NT2/D1 (cell line): Measurements from ENCODE around the gene SHLD2.
"Not testable (repeated sequence)": the region's sequence is repeated elsewhere in the genome, so short reads cannot be mapped to it uniquely, and the experiment has no call there.

Experiments used
- DNase-seq: peaks from one replicate; pipeline ENCODE4 v3.0.0-alpha.2; 2011; ENCODE audit warnings: low read depth, low spot score
- H3K27me3 ChIP-seq: 2 replicates; pipeline ENCODE4 v1.6.0; 2011; ENCODE audit warnings: mild to moderate bottlenecking; ENCODE audit not compliant: insufficient read length, insufficient read depth
- H3K36me3 ChIP-seq: 2 replicates; pipeline ENCODE4 v1.6.1; 2011; ENCODE audit warnings: mild to moderate bottlenecking, low read length, mixed read lengths; ENCODE audit not compliant: insufficient read depth, insufficient read length
- H3K4me1 ChIP-seq: 2 replicates; pipeline ENCODE4 v1.5.1; 2011; ENCODE audit not compliant: insufficient read depth, insufficient read length
- H3K4me3 ChIP-seq: 2 replicates; pipeline ENCODE4 v1.5.1; 2011; ENCODE audit warnings: low read depth; ENCODE audit not compliant: insufficient read length
- H3K9ac ChIP-seq: 2 replicates; pipeline ENCODE4 v1.6.0; 2011; ENCODE audit warnings: low read depth; ENCODE audit not compliant: insufficient read length
- H3K9me3 ChIP-seq: 2 replicates; pipeline ENCODE4 v1.5.1; 2011; ENCODE audit warnings: mild to moderate bottlenecking, low read length; ENCODE audit not compliant: insufficient read depth
- SUZ12 ChIP-seq: IDR thresholded peaks from 2 replicates; pipeline ENCODE4 v1.6.1; 2011; ENCODE audit not compliant: insufficient read length, insufficient read depth; ENCODE audit errors: extremely low read depth
- YY1 ChIP-seq: IDR thresholded peaks from 2 replicates; pipeline ENCODE4 v1.6.1; 2011; ENCODE audit not compliant: insufficient read length, insufficient read depth
- ZNF274 ChIP-seq: IDR thresholded peaks from 2 replicates; pipeline ENCODE4 v1.6.1; 2011; ENCODE audit warnings: mild to moderate bottlenecking, low read depth, low read length

SHLD2 gene

GRCh38 chr10:87079106-87079836, 15.7 kb upstream of the SHLD2 start:
- no peaks in the 10 kb centered on the region for H3K4me1 ChIP-seq
- TF ChIP-seq SUZ12 (no peak), ZNF274 (no peak), YY1 (no peak)

GRCh38 chr10:87080621-87081020, 14.4 kb upstream of the SHLD2 start:
- DNase-seq = not testable (repeated sequence)

More at GRCh38 chr10:87079106-87079836, 15.7 kb upstream of the SHLD2 start:
- H3K27me3 ChIP-seq = no peaks in the 10 kb centered on the region
- peaks cover 3% of the 10 kb centered on the region for H3K36me3 ChIP-seq
- H3K9me3 ChIP-seq = peaks cover 6% of the 10 kb centered on the region; the same call in 1 of the 2 replicates
- H3K4me3 ChIP-seq = no peak overlapping the region
- H3K9ac ChIP-seq = no peak overlapping the region
- DNase-seq = no peak

GRCh38 chr10:87081574-87081973, 13.4 kb upstream of the SHLD2 start:
- H3K36me3 ChIP-seq, H3K4me1 ChIP-seq, H3K9ac ChIP-seq, H3K4me3 ChIP-seq, H3K27me3 ChIP-seq, DNase-seq, H3K9me3 ChIP-seq: not testable (repeated sequence)

More at GRCh38 chr10:87080621-87081020, 14.4 kb upstream of the SHLD2 start:
- H3K9me3 ChIP-seq, H3K9ac ChIP-seq, H3K27me3 ChIP-seq, H3K36me3 ChIP-seq, H3K4me3 ChIP-seq, H3K4me1 ChIP-seq: not testable (repeated sequence)

- not testable (repeated sequence) for H3K27me3 ChIP-seq, H3K9ac ChIP-seq, DNase-seq, H3K36me3 ChIP-seq, H3K4me3 ChIP-seq, H3K9me3 ChIP-seq, H3K4me1 ChIP-seq
These were observed 12.8 kb upstream of the SHLD2 start for GRCh38 chr10:87082219-87082618.

- peaks cover 16% of the 10 kb centered on the region for H3K36me3 ChIP-seq
- not testable (repeated sequence) for H3K9me3 ChIP-seq, DNase-seq, H3K9ac ChIP-seq, H3K4me1 ChIP-seq, H3K4me3 ChIP-seq, H3K27me3 ChIP-seq
These were observed 11.3 kb upstream of the SHLD2 start for GRCh38 chr10:87083576-87084290.

GRCh38 chr10:87084291-87084782, 10.7 kb upstream of the SHLD2 start:
- not testable (repeated sequence) for H3K4me1 ChIP-seq, DNase-seq, H3K9ac ChIP-seq, H3K27me3 ChIP-seq, H3K9me3 ChIP-seq, H3K4me3 ChIP-seq
- peaks cover 22% of the 10 kb centered on the region for H3K36me3 ChIP-seq

GRCh38 chr10:87085537-87085936, 9.5 kb upstream of the SHLD2 start:
- no peak for TF ChIP-seq SUZ12
- Histone ChIP-seq H3K36me3 (peaks cover 30% of the 10 kb centered on the region), H3K4me1 (no peaks in the 10 kb centered on the region), H3K4me3 (no peak overlapping the region), H3K9me3 (no peaks in the 10 kb centered on the region), H3K9ac (no peak overlapping the region), H3K27me3 (no peaks in the 10 kb centered on the region)
- no peak for DNase-seq

- no peak overlapping the region for H3K9ac ChIP-seq
- no peaks in the 10 kb centered on the region for H3K9me3 ChIP-seq
- no peak for DNase-seq
- H3K27me3 ChIP-seq = no peaks in the 10 kb centered on the region
- no peak overlapping the region for H3K4me3 ChIP-seq
- peaks cover 35% of the 10 kb centered on the region for H3K36me3 ChIP-seq
- peaks cover 2% of the 10 kb centered on the region for H3K4me1 ChIP-seq
- no peak for TF ChIP-seq YY1
- TF ChIP-seq SUZ12 = no peak
- TF ChIP-seq ZNF274 = no peak
These were observed 5.3 kb upstream of the SHLD2 start for GRCh38 chr10:87089746-87090145.
